HepG2 (cell line): ENCODE results near the gene AHCTF1. TPM values are rescaled to one million over a fixed set of nuclear protein-coding genes. Genes with fewer than 3 reads are reported as not detected.

Experiments used
- ATAC-seq: fragments of 200-7000 bp; cut with Tn5 transposase; 3 replicates; pipeline ENCODE4 v1.9.1; 2020; ENCODE audit warnings: mild to moderate bottlenecking, moderate library complexity
- BruUV-seq: library from RNA; stranded (reverse); fragments of 400-500 nt; replicated peaks from 2 replicates; lab custom pipeline; 2021; lab: Mats Ljungman, UMichigan
- CTCF ChIA-PET: fragments of 300-600 bp; formaldehyde crosslinking; extraction: SDS; loops from one replicate; lab custom pipeline; 2021; ENCODE audit warnings: low total read pairs, inconsistent platforms, low intra/inter-chr PET ratio; lab: Yijun Ruan, JAX
- POLR2A ChIA-PET: fragments of 350-600 bp; sonication (Branson Sonifier 250); formaldehyde crosslinking; loops from one replicate; lab custom pipeline; 2020; ENCODE audit warnings: antibody characterized with exemption, inconsistent platforms; lab: Yijun Ruan, JAX
- DNase-seq: peaks from one replicate; pipeline ENCODE4 v3.0.0-alpha.2; 2015; ENCODE audit warnings: low spot score
- FAIRE-seq: peaks from 3 replicates; lab custom pipeline; 2011; peaks lifted over from hg19 to GRCh38; lab: Jason Lieb, UNC
- H2AFZ ChIP-seq: one replicate; pipeline ENCODE4 v1.6.1; 2011; ENCODE audit warnings: low read length, inconsistent platforms
- H3K27ac ChIP-seq: fragments of 300-600 bp; 3 replicates; pipeline ENCODE4 v1.8.0; 2011; ENCODE audit warnings: mixed run types, mild to moderate bottlenecking, mixed read lengths, low read length, inconsistent platforms; ENCODE audit not compliant: insufficient read depth; ENCODE audit errors: extremely low read length
- H3K27me3 ChIP-seq, 2 experiments: fragments of 200-600 bp in 1 of 2; 2 replicates in 1 of 2; 3 replicates in 1 of 2; pipeline versions ENCODE4 v1.6.0 to v1.8.0; 2011; ENCODE audit warnings: low read length in 2 of 2, mild to moderate bottlenecking in 2 of 2, moderate library complexity in 2 of 2, inconsistent platforms in 1 of 2; ENCODE audit not compliant: insufficient read depth in 2 of 2, control insufficient read depth in 1 of 2
- H3K36me3 ChIP-seq, 2 experiments: fragments of 200-600 bp in 1 of 2; replicated peaks in 1 of 2; 2 replicates in 1 of 2; 3 replicates in 1 of 2; pipeline versions ENCODE4 v1.5.1 to v1.8.0; 2011; ENCODE audit warnings: low read length in 2 of 2, inconsistent platforms in 1 of 2; ENCODE audit not compliant: insufficient read depth in 2 of 2, control insufficient read depth in 1 of 2
- H3K4me1 ChIP-seq: 2 replicates; pipeline ENCODE4 v1.5.1; 2012; ENCODE audit warnings: low read length, inconsistent platforms; ENCODE audit not compliant: insufficient read depth
- H3K4me2 ChIP-seq: 2 replicates; pipeline ENCODE4 v1.6.0; 2011; ENCODE audit warnings: low read depth, low read length, inconsistent platforms
- H3K4me3 ChIP-seq, 3 experiments: fragments of 200-600 bp in 1 of 3; sonication (generic), shearing (Covaris generic) in 1 of 3; replicated peaks in 1 of 3; 2 replicates each; pipeline ENCODE4 v1.5.1; 2011 to 2016; ENCODE audit warnings: low read length in 3 of 3, inconsistent platforms in 2 of 3, low read depth in 2 of 3, mild to moderate bottlenecking in 2 of 3, control low read depth in 1 of 3, mixed read lengths in 1 of 3; ENCODE audit not compliant: insufficient read depth in 1 of 3
- H3K79me2 ChIP-seq: one replicate; pipeline ENCODE4 v1.6.1; 2011; ENCODE audit warnings: low read length, inconsistent platforms; ENCODE audit not compliant: insufficient read depth
- H3K9ac ChIP-seq: 2 replicates; pipeline ENCODE4 v1.6.0; 2011; ENCODE audit warnings: mild to moderate bottlenecking, low read depth, low read length, inconsistent platforms; ENCODE audit not compliant: insufficient read depth
- H3K9me3 ChIP-seq: 2 replicates; pipeline ENCODE4 v1.5.1; 2012; ENCODE audit warnings: mild to moderate bottlenecking, low read length
- H4K20me1 ChIP-seq: 2 replicates; pipeline ENCODE4 v1.6.0; 2011; ENCODE audit warnings: inconsistent platforms, mild to moderate bottlenecking, low read length, moderate library complexity; ENCODE audit not compliant: insufficient read depth
- ARNT ChIP-seq: fragments of 450-650 bp; IDR thresholded peaks from 2 replicates; pipeline ENCODE4 v1.6.1; 2017
- ATF4 ChIP-seq, 2 experiments: fragments of 450-650 bp in 1 of 2; sonication (generic) in 1 of 2; formaldehyde crosslinking; IDR thresholded peaks; 2 replicates each; pipeline versions ENCODE4 v1.5.0 to v1.8.0; 2020 to 2022; ENCODE audit warnings: mild to moderate bottlenecking in 1 of 2, missing genetic modification reagents in 1 of 2
- ATRX ChIP-seq: sonication (generic); formaldehyde crosslinking; IDR thresholded peaks from 2 replicates; pipeline ENCODE4 v1.4.0; 2020; ENCODE audit warnings: missing genetic modification reagents, borderline replicate concordance
- CEBPZ ChIP-seq: IDR thresholded peaks from 2 replicates; pipeline ENCODE4 v1.6.1; 2012; ENCODE audit warnings: low read length, improper control_type of control experiment
- CHD4 ChIP-seq: fragments of 200-600 bp; sonication (generic); IDR thresholded peaks from 2 replicates; pipeline ENCODE4 v1.7.0; 2017; ENCODE audit warnings: mild to moderate bottlenecking, low read length, borderline replicate concordance
- FLYWCH1 ChIP-seq: sonication (generic); formaldehyde crosslinking; IDR thresholded peaks from 2 replicates; pipeline ENCODE4 v1.8.1; 2023; ENCODE audit warnings: mild to moderate bottlenecking, missing genetic modification reagents
- HNRNPUL1 ChIP-seq: fragments of 200-400 bp; formaldehyde crosslinking; IDR thresholded peaks from 2 replicates; pipeline ENCODE4 v1.6.1; 2017; ENCODE audit warnings: low read depth, mild to moderate bottlenecking, low read length, moderate library complexity
- HOXA7 ChIP-seq: sonication (generic); formaldehyde crosslinking; IDR thresholded peaks from 2 replicates; pipeline ENCODE4 v1.8.1; 2022; ENCODE audit warnings: mild to moderate bottlenecking, missing genetic modification reagents, moderate library complexity
- PHB2 ChIP-seq: fragments of 450-650 bp; IDR thresholded peaks from 2 replicates; pipeline ENCODE4 v1.6.1; 2018; ENCODE audit not compliant: partially characterized antibody
- SIX4 ChIP-seq: sonication (generic); formaldehyde crosslinking; IDR thresholded peaks from 2 replicates; pipeline ENCODE4 v1.4.0; 2020; ENCODE audit warnings: missing genetic modification reagents
- TEAD2 ChIP-seq: sonication (generic); formaldehyde crosslinking; IDR thresholded peaks from 2 replicates; pipeline ENCODE4 v1.9.0; 2021; ENCODE audit warnings: missing genetic modification reagents
- XBP1 ChIP-seq: sonication (generic); formaldehyde crosslinking; IDR thresholded peaks from 2 replicates; pipeline ENCODE4 v1.5.0; 2020; ENCODE audit warnings: missing genetic modification reagents
- ZBTB33 ChIP-seq: sonication (generic); formaldehyde crosslinking; IDR thresholded peaks from 2 replicates; pipeline ENCODE4 v1.4.0; 2020; ENCODE audit warnings: missing genetic modification reagents
- ZBTB39 ChIP-seq: sonication (generic); formaldehyde crosslinking; IDR thresholded peaks from 2 replicates; pipeline ENCODE4 v1.5.0; 2020; ENCODE audit warnings: missing genetic modification reagents
- ZBTB7A ChIP-seq: sonication (generic); formaldehyde crosslinking; IDR thresholded peaks from 2 replicates; pipeline ENCODE4 v1.8.0; 2022; ENCODE audit warnings: mild to moderate bottlenecking, missing genetic modification reagents
- ZNF263 ChIP-seq: sonication (generic); formaldehyde crosslinking; IDR thresholded peaks from 2 replicates; pipeline ENCODE4 v1.4.0; 2020; ENCODE audit warnings: missing genetic modification reagents
- ZNF496 ChIP-seq: sonication (generic); formaldehyde crosslinking; IDR thresholded peaks from 2 replicates; pipeline ENCODE4 v1.8.1; 2023; ENCODE audit warnings: mild to moderate bottlenecking, moderate library complexity, missing genetic modification reagents; ENCODE audit not compliant: insufficient replicate concordance
- WGBS: methylation state at CpG from one replicate; pipeline ENCODE4 v1.1.6; 2017; ENCODE audit warnings: low lambda C conversion rate; 5-methylcytosine and 5-hydroxymethylcytosine counted together
- in situ Hi-C: cut with HindIII; loops from 2 replicates; pipeline ENCODE4 v1.10.0; 2017; ENCODE audit warnings: low pct_unique_long_range_greater_than_20kb; ENCODE audit not compliant: extremely low pct_ligation_motif_present
- intact Hi-C: fragments of 100-400 bp; cut with micrococcal nuclease; formaldehyde crosslinking; loops from one replicate; pipeline ENCODE4 v1.10.0; 2022; ENCODE audit not compliant: unreplicated experiment
- polyA plus RNA-seq, 8 experiments: library from polyadenylated mRNA; depleted of rRNA in 3 of 8; stranded (reverse) in 7 of 8; unstranded in 1 of 8; fragments of >200 nt; fragmentation: Illumina TruSeq in 4 of 8; extraction: Trizol in 4 of 8; gene quantifications; 2 replicates each; pipeline versions ENCODE4 v1.2.1 to v1.2.3, GENCODE V29; 2011 to 2016; ENCODE audit warnings: low read depth in 4 of 8, missing spikeins in 1 of 8, mixed read lengths in 1 of 8; ENCODE audit not compliant: insufficient read depth in 1 of 8
- total RNA-seq, 5 experiments: library from RNA; depleted of rRNA; stranded (reverse); fragments of >200 nt; fragmentation: Illumina TruSeq; extraction: Trizol; gene quantifications; 2 replicates each; pipeline ENCODE4 v1.2.3, GENCODE V29; 2016; ENCODE audit warnings: low read depth in 1 of 5

The AHCTF1 gene
- total and polyA plus RNA-seq, 2 of the 13 experiments (the other 11 are each of a cell fraction or from before 2014, with no cell fraction given), result 16.6 to 45.9 TPM

- Histone ChIP-seq H3K79me2 (no peaks in the 10 kb centered on the region), H3K36me3 (no peaks in the 10 kb centered on the region), H3K9ac (no peak overlapping the region), H4K20me1 (no peaks in the 10 kb centered on the region), H3K4me3 (no peak overlapping the region), H3K27ac (no peak overlapping the region), H3K4me1 (no peaks in the 10 kb centered on the region), H3K27me3 (no peaks in the 10 kb centered on the region), H3K9me3 (peaks cover 18% of the 10 kb centered on the region; the same call in 1 of the 2 replicates), H2AFZ (no peak overlapping the region), H3K4me2 (no peak overlapping the region)
- FAIRE-seq, result no peak
- POLR2A ChIA-PET, result no interaction called here
- no TSS peak for BruUV-seq
- WGBS, result 81% methylated on average over 11 of the region's 12 CpGs
- in situ Hi-C loops (no loop called here), intact Hi-C loops (loop anchor here (1.0 kb wide), 1 partner anchor 64 kb away; no protein-coding TSS in a partner anchor)
- peak; percentile 41; the same call in 1 of the 3 replicates for ATAC-seq
- CTCF ChIA-PET, result interaction anchor here (1.4 kb wide), 1 partner anchor 64 kb away, joined by 9 read pairs; no protein-coding TSS in a partner anchor
- DNase-seq, result peak; percentile 23
- TF ChIP-seq CEBPZ, result no peak
- TF ChIP-seq XBP1 (CRISPR knock-in tag), result no peak
- TF ChIP-seq ZNF263, result no peak
- no peak for TF ChIP-seq ATRX
- no peak for TF ChIP-seq ZNF496 (CRISPR knock-in tag)
- no peak for TF ChIP-seq ZBTB7A
- no peak for TF ChIP-seq SIX4 (CRISPR knock-in tag)
- TF ChIP-seq TEAD2 (CRISPR knock-in tag), result no peak
- no peak for TF ChIP-seq ATF4 (CRISPR knock-in tag; IDR thresholded peaks at IDR 0.05)
- TF ChIP-seq ZBTB33 (CRISPR knock-in tag), result peak; percentile 97
- no peak for TF ChIP-seq CHD4
- no peak for TF ChIP-seq FLYWCH1
- no peak for TF ChIP-seq ARNT
- no peak for TF ChIP-seq ZBTB39 (CRISPR knock-in tag)
- TF ChIP-seq HOXA7, result no peak
- TF ChIP-seq PHB2, result no peak
- TF ChIP-seq HNRNPUL1, result no peak
Measured at GRCh38 chr1:246971090-246971721, 39.5 kb upstream of the AHCTF1 start.
